Measurements from ENCODE around the gene CAVIN3. TPM values are rescaled to one million over a fixed set of nuclear protein-coding genes. Genes with fewer than 3 reads are reported as not detected.
A peak's percentile ranks its signal among the peaks of the same experiment; 100 is the strongest.

The CAVIN3 gene
- total RNA-seq, 4 donors from 2014 or later, result 18.6 to 36.5 (median 30.1) TPM

- 75 to 78% methylated on average over 3 of the region's 3 CpGs for WGBS, 2 donors
- H3K27me3 ChIP-seq, result no peaks in the 10 kb centered on the region
- H3K27ac ChIP-seq, result no peak overlapping the region
- intact Hi-C loops (cut with DNase I), result loop anchor here (5.0 kb wide), 1 partner anchor 43 kb away; no protein-coding TSS in a partner anchor
- H3K4me3 ChIP-seq (replicated peaks in 1 of 3), result no peak overlapping the region
- TF ChIP-seq POLR2A (IDR thresholded peaks at IDR 0.05), result no peak
- no peak for TF ChIP-seq CTCF (IDR thresholded peaks at IDR 0.05)
- no peaks in the 10 kb centered on the region for H3K36me3 ChIP-seq
- DNase-seq, result no peak
- H3K9me3 ChIP-seq, result no peaks in the 10 kb centered on the region
- peaks cover 0 to 3% of the 10 kb centered on the region in 2 donors for H3K4me1 ChIP-seq
Observed at GRCh38 chr11:6360183-6360582, 39.9 kb upstream of the CAVIN3 start.

- no peaks in the 10 kb centered on the region for H3K9me3 ChIP-seq
- H3K4me3 ChIP-seq (replicated peaks in 1 of 3), result no peak overlapping the region
- TF ChIP-seq POLR2A (IDR thresholded peaks at IDR 0.05) (no peak), CTCF (IDR thresholded peaks at IDR 0.05) (no peak)
- WGBS, 2 donors, result 64 to 71% methylated on average over 9 of the region's 9 CpGs
- H3K27me3 ChIP-seq, result no peaks in the 10 kb centered on the region
- H3K36me3 ChIP-seq, result no peaks in the 10 kb centered on the region
- DNase-seq, result peak in 1 of 2 donors; percentile 18
- intact Hi-C loops (cut with DNase I), result loop anchor here (10.0 kb wide), 1 partner anchor 332 kb away; no protein-coding TSS in a partner anchor
- no peaks in the 10 kb centered on the region for H3K4me1 ChIP-seq
- H3K27ac ChIP-seq, result no peak overlapping the region
Observed at GRCh38 chr11:6357222-6357621, 36.9 kb upstream of the CAVIN3 start.

GRCh38 chr11:6356503-6357055 lies 36.3 kb upstream of the CAVIN3 start:
- no peaks in the 10 kb centered on the region for H3K36me3 ChIP-seq
- intact Hi-C loops (cut with DNase I), result loop anchor here (10.0 kb wide), 1 partner anchor 332 kb away; no protein-coding TSS in a partner anchor
- no peaks in the 10 kb centered on the region for H3K27me3 ChIP-seq
- H3K27ac ChIP-seq, result no peak overlapping the region
- TF ChIP-seq POLR2A (IDR thresholded peaks at IDR 0.05), result no peak
- no peak for TF ChIP-seq CTCF (IDR thresholded peaks at IDR 0.05)
- WGBS, 2 donors, result 36 to 38% methylated on average over 4 of the region's 4 CpGs
- no peaks in the 10 kb centered on the region for H3K4me1 ChIP-seq
- DNase-seq, result no peak
- H3K4me3 ChIP-seq (replicated peaks in 1 of 3), result no peak overlapping the region
- no peaks in the 10 kb centered on the region for H3K9me3 ChIP-seq

- no peaks in the 10 kb centered on the region for H3K4me1 ChIP-seq
- 63 to 77% methylated on average over 4 of the region's 4 CpGs for WGBS, 2 donors
- no peaks in the 10 kb centered on the region for H3K27me3 ChIP-seq
- no peaks in the 10 kb centered on the region for H3K36me3 ChIP-seq
- H3K4me3 ChIP-seq (replicated peaks in 1 of 3), result no peak overlapping the region
- DNase-seq, result no peak
- TF ChIP-seq CTCF (IDR thresholded peaks at IDR 0.05), result no peak
- no peak for TF ChIP-seq POLR2A (IDR thresholded peaks at IDR 0.05)
- intact Hi-C loops (cut with DNase I), result loop anchor here (5.0 to 10.0 kb wide), 2 partner anchors 103 to 330 kb away; no protein-coding TSS in a partner anchor
- no peaks in the 10 kb centered on the region for H3K9me3 ChIP-seq
- no peak overlapping the region for H3K27ac ChIP-seq
Observed at GRCh38 chr11:6354651-6355485, 34.6 kb upstream of the CAVIN3 start.

Data from thyroid gland (tissue), 4 donors.